AG04450 (cell line): Measurements from ENCODE around the gene ARHGAP9. TPM values are rescaled to one million over a fixed set of nuclear protein-coding genes. Genes with fewer than 3 reads are reported as not detected.

Experiments
- CTCF ChIA-PET: fragments of 300-600, 350-600 bp; formaldehyde crosslinking; extraction: SDS; loops from one replicate; lab custom pipeline; 2022; ENCODE audit warnings: antibody characterized with exemption, inconsistent platforms; lab: Charles Lee
- POLR2A ChIA-PET: fragments of 350-600 bp; formaldehyde crosslinking; extraction: SDS; loops from one replicate; lab custom pipeline; 2021; ENCODE audit warnings: antibody characterized with exemption, inconsistent platforms; lab: Yijun Ruan, JAX
- DNase-seq: peaks from one replicate; pipeline ENCODE4 v3.0.0-alpha.2; 2011; ENCODE audit warnings: low read depth, low spot score
- H3K27ac ChIP-seq: one replicate; pipeline ENCODE4 v1.5.1; 2012; ENCODE audit warnings: low read depth, low read length, control low read depth
- H3K27me3 ChIP-seq: one replicate; pipeline ENCODE4 v1.6.0; 2012; ENCODE audit warnings: low read length; ENCODE audit not compliant: control insufficient read depth, insufficient read depth
- H3K4me3 ChIP-seq: 2 replicates; pipeline ENCODE4 v1.5.1; 2011; ENCODE audit warnings: mild to moderate bottlenecking, low read depth, low read length, control low read depth
- H3K9me3 ChIP-seq: 2 replicates; pipeline ENCODE4 v1.5.1; 2012; ENCODE audit warnings: low read length; ENCODE audit not compliant: control insufficient read depth, insufficient read depth
- polyA plus RNA-seq: library from polyadenylated mRNA; depleted of rRNA; stranded (reverse); fragments of >200 nt; gene quantifications from 2 replicates; pipeline ENCODE4 v1.2.3, GENCODE V29; 2011
- TF ChIP-seq, protein P1 (sequence below): IDR thresholded peaks from 2 replicates; pipeline ENCODE4 v1.5.1; 2011; ENCODE audit warnings: low read depth, low read length, control low read depth, inconsistent platforms

The ARHGAP9 gene
- polyA plus RNA-seq, 1 experiment, result 1.2 TPM

- DNase-seq, result no peak
- Histone ChIP-seq H3K27me3 (no peaks in the 10 kb centered on the region), H3K9me3 (no peaks in the 10 kb centered on the region), H3K4me3 (no peak overlapping the region), H3K27ac (no peak overlapping the region)
- TF ChIP-seq, protein P1, sequence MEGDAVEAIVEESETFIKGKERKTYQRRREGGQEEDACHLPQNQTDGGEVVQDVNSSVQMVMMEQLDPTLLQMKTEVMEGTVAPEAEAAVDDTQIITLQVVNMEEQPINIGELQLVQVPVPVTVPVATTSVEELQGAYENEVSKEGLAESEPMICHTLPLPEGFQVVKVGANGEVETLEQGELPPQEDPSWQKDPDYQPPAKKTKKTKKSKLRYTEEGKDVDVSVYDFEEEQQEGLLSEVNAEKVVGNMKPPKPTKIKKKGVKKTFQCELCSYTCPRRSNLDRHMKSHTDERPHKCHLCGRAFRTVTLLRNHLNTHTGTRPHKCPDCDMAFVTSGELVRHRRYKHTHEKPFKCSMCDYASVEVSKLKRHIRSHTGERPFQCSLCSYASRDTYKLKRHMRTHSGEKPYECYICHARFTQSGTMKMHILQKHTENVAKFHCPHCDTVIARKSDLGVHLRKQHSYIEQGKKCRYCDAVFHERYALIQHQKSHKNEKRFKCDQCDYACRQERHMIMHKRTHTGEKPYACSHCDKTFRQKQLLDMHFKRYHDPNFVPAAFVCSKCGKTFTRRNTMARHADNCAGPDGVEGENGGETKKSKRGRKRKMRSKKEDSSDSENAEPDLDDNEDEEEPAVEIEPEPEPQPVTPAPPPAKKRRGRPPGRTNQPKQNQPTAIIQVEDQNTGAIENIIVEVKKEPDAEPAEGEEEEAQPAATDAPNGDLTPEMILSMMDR, result no peak
- CTCF ChIA-PET, result interaction anchor here (0.6 to 1.8 kb wide), 4 partner anchors 10 to 1108 kb away, joined by 3 to 5 read pairs (median 4); no protein-coding TSS in a partner anchor
- POLR2A ChIA-PET, result no interaction called here
These were observed 13.7 kb downstream of the ARHGAP9 start for GRCh38 chr12:57465747-57466505.

- no peaks in the 10 kb centered on the region for H3K27me3 ChIP-seq
- POLR2A ChIA-PET, result no interaction called here
- H3K4me3 ChIP-seq, result no peak overlapping the region
- H3K9me3 ChIP-seq, result no peaks in the 10 kb centered on the region
- TF ChIP-seq, protein P1, result no peak
- no peak overlapping the region for H3K27ac ChIP-seq
- no peak for DNase-seq
- CTCF ChIA-PET, result interaction anchor here (1.0 to 1.8 kb wide), 3 partner anchors 9 to 202 kb away, joined by 3 to 4 read pairs (median 4); no protein-coding TSS in a partner anchor
These were observed 14.5 kb downstream of the ARHGAP9 start for GRCh38 chr12:57465030-57465746.

GRCh38 chr12:57464569-57464968, 15.1 kb downstream of the ARHGAP9 start:
- ChIA-PET POLR2A (no interaction called here), CTCF (interaction anchor here (1.0 kb wide), 1 partner anchor 201 kb away, joined by 3 read pairs; no protein-coding TSS in a partner anchor)
- H3K4me3 ChIP-seq, result no peak overlapping the region
- no peak for DNase-seq
- no peak overlapping the region for H3K27ac ChIP-seq
- H3K9me3 ChIP-seq, result no peaks in the 10 kb centered on the region
- H3K27me3 ChIP-seq, result no peaks in the 10 kb centered on the region
- TF ChIP-seq, protein P1, result no peak

- Histone ChIP-seq H3K27ac (no peak overlapping the region), H3K9me3 (no peaks in the 10 kb centered on the region), H3K27me3 (no peaks in the 10 kb centered on the region), H3K4me3 (no peak overlapping the region)
- CTCF ChIA-PET, result interaction anchor here (0.6 to 2.4 kb wide), 12 partner anchors 9 to 249 kb away, joined by 3 to 14 read pairs (median 6); partner anchors contain the start of gene ARHGAP9
- TF ChIP-seq, protein P1, result no peak
- POLR2A ChIA-PET, result interaction anchor here (0.7 kb wide), 1 partner anchor 223 kb away, joined by 3 read pairs; no protein-coding TSS in a partner anchor
- no peak for DNase-seq
These were observed 16.8 kb downstream of the ARHGAP9 start for GRCh38 chr12:57462912-57463253.
